Esophagus muscularis mucosa (tissue), 3 donors: ENCODE data around the gene TAF3.
"Not testable (repeated sequence)": the region's sequence is repeated elsewhere in the genome, so short reads cannot be mapped to it uniquely, and the experiment has no call there.

Experiments used
- CTCF ChIP-seq, 3 experiments: fragments of 200-600 bp in 2 of 3; fragments of 450-650 bp in 1 of 3; sonication (generic) in 2 of 3; IDR thresholded peaks; one replicate each; pipeline ENCODE4 v1.5.1; 2017 to 2019; ENCODE audit warnings: antibody characterized with exemption in 3 of 3, mild to moderate bottlenecking in 2 of 3, moderate library complexity in 1 of 3
- POLR2A ChIP-seq: fragments of 450-650 bp; IDR thresholded peaks from one replicate; pipeline ENCODE4 v1.6.1; 2017; ENCODE audit warnings: antibody characterized with exemption, moderate library complexity, mild to moderate bottlenecking, low read depth

DNA sequence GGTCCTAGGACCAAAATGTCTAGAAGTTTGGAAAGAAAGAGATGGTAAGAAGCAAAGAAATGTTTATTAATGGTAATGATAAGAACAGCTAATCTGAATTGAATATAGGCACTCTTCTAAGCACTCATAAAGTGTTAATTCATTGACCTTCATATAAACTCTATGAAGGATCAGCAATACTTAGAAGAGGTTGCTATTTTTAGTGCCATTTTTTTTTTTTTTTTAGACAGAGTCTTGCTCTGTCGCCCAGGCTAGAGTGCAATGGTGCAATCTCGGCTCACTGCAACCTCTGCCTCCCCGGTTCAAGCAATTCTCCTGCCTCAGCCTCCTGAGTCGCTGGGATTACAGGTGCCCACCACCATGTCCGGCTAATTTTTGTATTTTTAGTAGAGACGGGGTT is 36.1 kb upstream of the TAF3 start:
- not testable (repeated sequence) for TF ChIP-seq CTCF (IDR thresholded peaks at IDR 0.05); POLR2A
